BJ (cell line): ENCODE data around the gene ZC3H12C. TPM values are rescaled to one million over a fixed set of nuclear protein-coding genes. Genes with fewer than 3 reads are reported as not detected.

Experiments
- CTCF ChIA-PET: fragments of 350-600 bp; formaldehyde crosslinking; extraction: SDS; loops from one replicate; lab custom pipeline; 2021; ENCODE audit warnings: antibody characterized with exemption, inconsistent platforms; lab: Yijun Ruan, JAX
- POLR2A ChIA-PET: fragments of 300-600 bp; sonication (Branson Sonifier 250); formaldehyde crosslinking; extraction: SDS; loops from one replicate; lab custom pipeline; 2021; ENCODE audit warnings: antibody characterized with exemption; lab: Charles Lee
- DNase-seq: peaks from one replicate; pipeline ENCODE4 v3.0.0-alpha.2; 2011; ENCODE audit warnings: low read depth
- H3K27me3 ChIP-seq: 2 replicates; pipeline ENCODE4 v1.6.0; 2011; ENCODE audit warnings: low read length; ENCODE audit not compliant: control insufficient read depth, insufficient read depth
- H3K36me3 ChIP-seq: 2 replicates; pipeline ENCODE4 v1.5.1; 2011; ENCODE audit warnings: low read length; ENCODE audit not compliant: control insufficient read depth, insufficient read depth
- H3K4me3 ChIP-seq: 2 replicates; pipeline ENCODE4 v1.5.1; 2011; ENCODE audit warnings: low read depth, mild to moderate bottlenecking, control low read depth, low read length
- polyA plus RNA-seq: library from polyadenylated mRNA; depleted of rRNA; stranded (reverse); fragments of >200 nt; gene quantifications from 2 replicates; pipeline ENCODE4 v1.2.3, GENCODE V29; 2011
- TF ChIP-seq, protein P1 (sequence below): IDR thresholded peaks from 2 replicates; pipeline ENCODE4 v1.5.1; 2011; ENCODE audit warnings: low read depth, mild to moderate bottlenecking, control low read depth, inconsistent platforms, low read length, moderate library complexity; ENCODE audit not compliant: insufficient read depth

The ZC3H12C gene
- polyA plus RNA-seq, 1 experiment = 5.2 TPM

- no peak for DNase-seq
- Histone ChIP-seq H3K27me3 (no peaks in the 10 kb centered on the region), H3K4me3 (no peak overlapping the region), H3K36me3 (no peaks in the 10 kb centered on the region)
- TF ChIP-seq, protein P1, sequence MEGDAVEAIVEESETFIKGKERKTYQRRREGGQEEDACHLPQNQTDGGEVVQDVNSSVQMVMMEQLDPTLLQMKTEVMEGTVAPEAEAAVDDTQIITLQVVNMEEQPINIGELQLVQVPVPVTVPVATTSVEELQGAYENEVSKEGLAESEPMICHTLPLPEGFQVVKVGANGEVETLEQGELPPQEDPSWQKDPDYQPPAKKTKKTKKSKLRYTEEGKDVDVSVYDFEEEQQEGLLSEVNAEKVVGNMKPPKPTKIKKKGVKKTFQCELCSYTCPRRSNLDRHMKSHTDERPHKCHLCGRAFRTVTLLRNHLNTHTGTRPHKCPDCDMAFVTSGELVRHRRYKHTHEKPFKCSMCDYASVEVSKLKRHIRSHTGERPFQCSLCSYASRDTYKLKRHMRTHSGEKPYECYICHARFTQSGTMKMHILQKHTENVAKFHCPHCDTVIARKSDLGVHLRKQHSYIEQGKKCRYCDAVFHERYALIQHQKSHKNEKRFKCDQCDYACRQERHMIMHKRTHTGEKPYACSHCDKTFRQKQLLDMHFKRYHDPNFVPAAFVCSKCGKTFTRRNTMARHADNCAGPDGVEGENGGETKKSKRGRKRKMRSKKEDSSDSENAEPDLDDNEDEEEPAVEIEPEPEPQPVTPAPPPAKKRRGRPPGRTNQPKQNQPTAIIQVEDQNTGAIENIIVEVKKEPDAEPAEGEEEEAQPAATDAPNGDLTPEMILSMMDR = no peak
- POLR2A ChIA-PET = no interaction called here
- CTCF ChIA-PET = interaction anchor here (1.0 to 1.9 kb wide), 5 partner anchors 9 to 256 kb away, joined by 3 to 8 read pairs (median 4); no protein-coding TSS in a partner anchor
Observed at GRCh38 chr11:110174645-110175310, 81.6 kb downstream of the ZC3H12C start.

GRCh38 chr11:110176366-110177085, 83.3 kb downstream of the ZC3H12C start:
- ChIA-PET CTCF (interaction anchor here (0.7 kb wide), 1 partner anchor 142 kb away, joined by 3 read pairs; no protein-coding TSS in a partner anchor), POLR2A (no interaction called here)
- H3K36me3 ChIP-seq = no peaks in the 10 kb centered on the region
- no peaks in the 10 kb centered on the region for H3K27me3 ChIP-seq
- no peak for DNase-seq
- no peak overlapping the region for H3K4me3 ChIP-seq
- TF ChIP-seq, protein P1 = no peak

DNA sequence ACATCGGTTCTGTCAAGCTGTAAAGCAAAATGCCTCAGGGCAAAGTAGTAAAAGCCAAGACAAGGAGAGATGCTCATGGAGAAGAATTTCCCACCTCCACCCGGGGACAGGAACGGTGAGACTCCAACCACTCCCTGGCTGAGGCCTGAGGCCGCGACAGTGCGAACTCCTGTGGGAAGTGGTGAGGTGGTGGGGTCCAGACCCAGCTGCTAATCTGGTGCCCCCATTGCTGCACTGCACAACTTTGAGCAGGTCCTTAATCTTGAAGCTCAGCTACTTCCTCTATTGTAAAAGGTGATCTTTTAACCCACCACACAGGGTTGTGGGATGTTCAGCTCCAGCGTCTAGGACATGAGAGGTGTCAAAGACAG, 83.9 kb downstream of the ZC3H12C start:
- TF ChIP-seq, protein P1 = no peak
- Histone ChIP-seq H3K27me3 (no peaks in the 10 kb centered on the region), H3K36me3 (no peaks in the 10 kb centered on the region), H3K4me3 (no peak overlapping the region)
- DNase-seq = no peak
- CTCF ChIA-PET = interaction anchor here (0.7 to 1.4 kb wide), 3 partner anchors 11 to 142 kb away, joined by 3 to 6 read pairs (median 4); no protein-coding TSS in a partner anchor
- POLR2A ChIA-PET = no interaction called here

DNA sequence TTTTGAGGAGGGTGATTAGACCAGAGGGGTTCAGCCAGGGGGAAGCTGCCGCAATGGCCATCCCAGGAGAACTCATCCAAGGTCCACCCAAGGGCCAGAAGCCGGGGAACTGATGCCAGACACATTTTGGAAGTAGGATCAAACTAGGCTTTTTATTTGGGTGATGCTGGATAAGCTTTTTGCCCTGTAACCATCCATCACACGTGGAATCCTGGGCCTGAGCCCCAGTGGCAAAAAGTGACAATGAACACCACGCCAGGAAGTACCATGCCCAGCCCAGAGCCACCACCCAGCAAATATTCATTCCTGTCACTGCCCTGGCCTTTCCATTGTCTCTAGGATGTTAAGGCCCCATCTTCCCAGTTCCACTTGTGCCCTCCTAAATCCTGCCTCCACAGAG, 85.9 kb downstream of the ZC3H12C start:
- DNase-seq = no peak
- no peaks in the 10 kb centered on the region for H3K27me3 ChIP-seq
- ChIA-PET CTCF (no interaction called here), POLR2A (no interaction called here)
- H3K4me3 ChIP-seq = no peak overlapping the region
- no peaks in the 10 kb centered on the region for H3K36me3 ChIP-seq
- TF ChIP-seq, protein P1 = no peak

- Histone ChIP-seq H3K4me3 (no peak overlapping the region), H3K36me3 (no peaks in the 10 kb centered on the region), H3K27me3 (peaks cover 6% of the 10 kb centered on the region)
- no peak for DNase-seq
- CTCF ChIA-PET = interaction anchor here (1.0 to 1.3 kb wide), 2 partner anchors 19 to 238 kb away, joined by 3 to 4 read pairs; no protein-coding TSS in a partner anchor
- POLR2A ChIA-PET = no interaction called here
- TF ChIP-seq, protein P1 = no peak
Observed at GRCh38 chr11:110182886-110183285, 89.7 kb downstream of the ZC3H12C start.
